ENCODE data around the gene TMEM245.

Gene TMEM245

DNA sequence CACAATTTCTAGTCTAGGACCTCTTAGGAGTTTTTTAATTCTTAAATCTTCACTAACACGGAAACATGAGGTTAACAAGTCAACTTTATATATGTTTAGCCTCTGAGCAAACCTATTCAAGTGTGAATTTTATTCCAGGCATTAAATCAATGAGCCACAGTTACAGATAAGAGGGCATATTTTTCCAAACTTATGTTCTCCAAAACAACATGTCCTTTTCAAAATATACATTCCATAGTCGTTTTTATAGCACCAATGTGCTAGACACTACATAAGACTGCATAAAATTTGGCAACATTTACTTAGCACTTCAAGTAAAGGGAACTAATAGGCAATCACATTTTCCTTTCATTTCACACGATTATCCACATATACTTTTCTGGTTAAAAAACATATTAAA is 6.5 kb downstream of the TMEM245 start:
- Histone ChIP-seq H3K9me3 (no peaks in the 10 kb centered on the region), H3K36me3 (peaks cover 7% of the 10 kb centered on the region; the same call in 1 of the 2 replicates), H3K4me3 (ENCODE audit: low read depth, low read length) (no peak overlapping the region), H3K27me3 (no peaks in the 10 kb centered on the region), H3K4me1 (no peaks in the 10 kb centered on the region)
- TF ChIP-seq, protein P1, sequence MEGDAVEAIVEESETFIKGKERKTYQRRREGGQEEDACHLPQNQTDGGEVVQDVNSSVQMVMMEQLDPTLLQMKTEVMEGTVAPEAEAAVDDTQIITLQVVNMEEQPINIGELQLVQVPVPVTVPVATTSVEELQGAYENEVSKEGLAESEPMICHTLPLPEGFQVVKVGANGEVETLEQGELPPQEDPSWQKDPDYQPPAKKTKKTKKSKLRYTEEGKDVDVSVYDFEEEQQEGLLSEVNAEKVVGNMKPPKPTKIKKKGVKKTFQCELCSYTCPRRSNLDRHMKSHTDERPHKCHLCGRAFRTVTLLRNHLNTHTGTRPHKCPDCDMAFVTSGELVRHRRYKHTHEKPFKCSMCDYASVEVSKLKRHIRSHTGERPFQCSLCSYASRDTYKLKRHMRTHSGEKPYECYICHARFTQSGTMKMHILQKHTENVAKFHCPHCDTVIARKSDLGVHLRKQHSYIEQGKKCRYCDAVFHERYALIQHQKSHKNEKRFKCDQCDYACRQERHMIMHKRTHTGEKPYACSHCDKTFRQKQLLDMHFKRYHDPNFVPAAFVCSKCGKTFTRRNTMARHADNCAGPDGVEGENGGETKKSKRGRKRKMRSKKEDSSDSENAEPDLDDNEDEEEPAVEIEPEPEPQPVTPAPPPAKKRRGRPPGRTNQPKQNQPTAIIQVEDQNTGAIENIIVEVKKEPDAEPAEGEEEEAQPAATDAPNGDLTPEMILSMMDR (IDR thresholded peaks at IDR 0.05; ENCODE audit: low read depth, low read length): no peak
- no peak for DNase-seq

DNA sequence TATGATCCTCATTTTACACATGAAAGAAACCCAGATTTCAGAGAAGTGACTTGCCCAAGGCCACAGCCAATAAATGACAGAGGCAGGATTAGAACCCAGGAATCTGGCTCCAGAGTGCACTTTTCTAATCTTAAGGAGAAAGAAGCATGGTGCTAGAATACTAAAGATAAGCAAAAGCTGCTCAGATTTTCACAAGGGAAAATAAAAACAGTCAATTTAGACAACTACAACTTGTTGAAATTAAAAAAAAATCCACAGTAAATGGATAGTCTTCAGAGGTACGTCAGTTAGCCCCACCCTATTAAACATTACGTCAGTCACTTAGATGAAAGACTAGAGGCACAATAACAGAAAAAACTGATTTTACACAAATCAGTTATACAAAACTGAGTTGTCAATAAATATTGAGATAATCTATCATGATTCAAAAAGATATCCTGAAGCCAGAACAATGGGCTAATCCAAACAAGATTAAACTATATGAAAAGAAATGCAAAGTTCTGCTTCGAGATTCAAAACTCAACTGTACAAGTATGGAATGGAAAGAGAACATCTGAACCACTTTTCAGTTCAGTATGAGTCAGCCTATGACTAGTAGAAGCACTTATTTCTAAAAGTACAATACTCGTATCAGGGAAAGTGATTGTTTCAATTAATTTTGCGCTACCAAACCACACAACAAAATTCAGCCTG is 9.3 kb downstream of the TMEM245 start:
- Histone ChIP-seq H3K36me3 (peaks cover 12% of the 10 kb centered on the region), H3K4me1 (peaks cover 3% of the 10 kb centered on the region; the same call in 1 of the 2 replicates), H3K9me3 (no peaks in the 10 kb centered on the region; the same call in 1 of the 2 replicates), H3K4me3 (ENCODE audit: low read depth, low read length) (no peak overlapping the region), H3K27me3 (no peaks in the 10 kb centered on the region)
- TF ChIP-seq, protein P1 (IDR thresholded peaks at IDR 0.05; ENCODE audit: low read depth, low read length): no peak
- DNase-seq: no peak

DNA sequence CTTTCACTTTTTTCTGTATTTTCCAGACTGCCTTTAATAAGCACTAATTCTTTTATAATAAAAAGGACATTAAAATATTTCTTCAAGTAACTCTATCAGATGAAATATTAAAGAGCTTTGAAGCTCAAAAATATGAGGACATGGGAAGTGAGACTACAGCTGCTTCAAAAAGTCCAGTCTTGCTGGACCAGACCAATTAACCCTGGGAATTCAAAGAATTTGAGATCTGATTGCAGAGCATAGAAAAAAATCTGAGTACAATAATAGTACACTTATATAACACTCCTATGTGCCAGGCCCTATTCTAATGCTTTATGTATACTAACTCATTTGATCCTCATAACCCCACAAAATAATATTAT is 9.8 kb downstream of the TMEM245 start:
- TF ChIP-seq, protein P1 (IDR thresholded peaks at IDR 0.05; ENCODE audit: low read depth, low read length): no peak
- H3K4me3 ChIP-seq (ENCODE audit: low read depth, low read length): no peak overlapping the region

DNA sequence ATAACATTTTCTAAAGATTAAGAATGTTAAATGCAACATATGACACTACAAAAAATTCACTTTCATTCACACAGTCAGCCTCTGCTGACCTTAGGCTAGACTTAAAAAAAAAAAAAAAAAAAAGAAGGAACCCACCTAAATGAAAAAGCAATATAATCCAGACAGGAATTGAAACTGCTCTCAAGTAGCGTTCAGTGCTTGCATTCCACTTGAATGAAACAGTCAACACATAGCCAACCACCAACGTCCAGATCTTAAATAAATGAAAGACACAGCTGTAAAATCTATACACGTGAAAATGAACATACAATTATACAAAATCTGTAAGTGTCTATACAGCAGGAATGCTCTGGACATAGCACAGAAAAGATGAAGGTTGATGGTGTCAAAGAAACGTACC is 11.4 kb downstream of the TMEM245 start:
- peaks cover 23% of the 10 kb centered on the region for H3K36me3 ChIP-seq
- peaks cover 3% of the 10 kb centered on the region; the same call in 1 of the 2 replicates for H3K4me1 ChIP-seq
- no peaks in the 10 kb centered on the region; the same call in 1 of the 2 replicates for H3K9me3 ChIP-seq
- no peak for DNase-seq
- no peaks in the 10 kb centered on the region for H3K27me3 ChIP-seq
- no peak overlapping the region for H3K4me3 ChIP-seq (ENCODE audit: low read depth, low read length)
- TF ChIP-seq, protein P1 (IDR thresholded peaks at IDR 0.05; ENCODE audit: low read depth, low read length): no peak

More for the DNA sequence above, 9.8 kb downstream of the TMEM245 start:
- Histone ChIP-seq H3K27me3 (no peaks in the 10 kb centered on the region), H3K4me1 (peaks cover 3% of the 10 kb centered on the region; the same call in 1 of the 2 replicates), H3K36me3 (peaks cover 16% of the 10 kb centered on the region), H3K9me3 (no peaks in the 10 kb centered on the region; the same call in 1 of the 2 replicates)
- DNase-seq: no peak

DNA sequence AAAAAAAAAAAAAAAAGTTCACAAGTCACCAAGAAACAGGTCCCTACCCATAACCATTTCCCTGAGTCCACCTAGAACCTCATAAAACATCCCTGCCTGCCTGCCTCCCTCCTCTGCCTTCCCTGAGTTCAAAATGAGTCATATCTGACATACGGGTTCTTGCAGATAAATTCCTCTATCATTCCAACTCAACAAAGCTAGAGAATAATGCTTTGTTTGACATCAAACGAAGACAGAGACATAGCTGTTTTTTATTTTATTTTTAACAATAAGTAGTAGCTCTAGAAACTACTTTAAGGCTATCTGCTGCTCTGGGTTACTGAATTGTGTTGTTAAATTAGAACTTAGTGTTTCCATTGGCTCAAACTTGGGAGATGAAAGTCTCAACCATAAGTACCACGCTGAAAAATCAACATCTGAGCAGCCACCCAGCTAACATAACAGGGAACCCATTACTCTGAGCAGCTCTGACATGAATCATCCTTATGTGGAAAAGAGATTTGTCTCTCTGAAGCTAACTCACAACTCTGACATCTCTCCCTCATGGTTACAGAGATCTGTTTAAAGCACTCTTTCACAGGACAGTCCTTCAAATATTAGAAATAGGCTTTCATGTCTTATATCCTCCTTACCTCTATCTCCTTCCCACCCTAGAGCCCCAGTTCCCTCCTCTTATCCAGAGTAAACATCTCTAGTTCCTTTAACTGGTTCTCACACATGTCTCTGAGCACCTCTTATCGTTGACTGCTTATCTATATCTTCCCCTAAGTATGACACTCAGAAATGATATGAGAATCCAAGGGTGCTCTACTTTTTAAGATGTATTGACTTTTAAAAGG is 12.1 kb downstream of the TMEM245 start:
- Histone ChIP-seq H3K4me1 (peaks cover 3% of the 10 kb centered on the region; the same call in 1 of the 2 replicates), H3K36me3 (peaks cover 30% of the 10 kb centered on the region), H3K4me3 (ENCODE audit: low read depth, low read length) (no peak overlapping the region), H3K27me3 (no peaks in the 10 kb centered on the region), H3K9me3 (no peaks in the 10 kb centered on the region; the same call in 1 of the 2 replicates)
- TF ChIP-seq, protein P1 (IDR thresholded peaks at IDR 0.05; ENCODE audit: low read depth, low read length): no peak
- no peak for DNase-seq

Measured in BE2C (cell line).